GM23248 (cell line): Measurements from ENCODE around the gene MYH11. TPM values are rescaled to one million over a fixed set of nuclear protein-coding genes. Genes with fewer than 3 reads are reported as not detected.

Experiments
- DNase-seq: peaks from one replicate; pipeline ENCODE4 v3.0.0-alpha.2; 2015
- H2AFZ ChIP-seq: fragments of 200-600 bp; sonication (generic); 2 replicates; pipeline ENCODE4 v1.6.1; 2016; ENCODE audit warnings: antibody characterized with exemption
- H3F3A ChIP-seq: fragments of 200-600 bp; sonication (generic); 2 replicates; pipeline ENCODE4 v1.6.1; 2016; ENCODE audit warnings: mild to moderate bottlenecking, antibody characterized with exemption, mixed run types; ENCODE audit not compliant: insufficient read depth
- H3K27ac ChIP-seq: fragments of 200-600 bp; sonication (generic); 2 replicates; pipeline ENCODE4 v1.5.1; 2016; ENCODE audit warnings: mild to moderate bottlenecking
- H3K27me3 ChIP-seq: fragments of 200-600 bp; sonication (generic); replicated peaks from 2 replicates; pipeline ENCODE4 v1.6.1; 2016; ENCODE audit warnings: mild to moderate bottlenecking; ENCODE audit not compliant: insufficient read depth
- H3K36me3 ChIP-seq: fragments of 200-600 bp; sonication (generic); 2 replicates; pipeline ENCODE4 v1.6.1; 2016; ENCODE audit warnings: low read depth, mild to moderate bottlenecking
- H3K4me1 ChIP-seq: fragments of 200-600 bp; sonication (generic); 2 replicates; pipeline ENCODE4 v1.6.1; 2016; ENCODE audit warnings: mild to moderate bottlenecking; ENCODE audit not compliant: insufficient read depth
- H3K4me2 ChIP-seq: fragments of 200-600 bp; sonication (generic); one replicate; pipeline ENCODE4 v1.6.1; 2016; ENCODE audit warnings: mild to moderate bottlenecking; ENCODE audit not compliant: unreplicated experiment
- H3K4me3 ChIP-seq: fragments of 200-600 bp; sonication (generic); 2 replicates; pipeline ENCODE4 v1.5.1; 2016; ENCODE audit warnings: mild to moderate bottlenecking
- H3K79me2 ChIP-seq: fragments of 200-600 bp; sonication (generic); 2 replicates; pipeline ENCODE4 v1.6.1; 2016; ENCODE audit warnings: mild to moderate bottlenecking; ENCODE audit not compliant: insufficient read depth
- H3K9ac ChIP-seq: fragments of 200-600 bp; sonication (generic); 2 replicates; pipeline ENCODE4 v1.6.1; 2016; ENCODE audit warnings: mild to moderate bottlenecking
- H3K9me2 ChIP-seq: fragments of 200-600 bp; sonication (generic); 2 replicates; pipeline ENCODE4 v1.6.1; 2016; ENCODE audit warnings: mixed run types, mild to moderate bottlenecking, moderate library complexity; ENCODE audit not compliant: insufficient read depth
- H3K9me3 ChIP-seq: fragments of 200-600 bp; sonication (generic); one replicate; pipeline ENCODE4 v1.6.1; 2017; ENCODE audit warnings: low read depth
- H4K20me1 ChIP-seq: fragments of 200-600 bp; sonication (generic); 2 replicates; pipeline ENCODE4 v1.6.0; 2016; ENCODE audit not compliant: insufficient read depth
- EZH2 ChIP-seq: fragments of 200-600 bp; sonication (generic); IDR thresholded peaks from 2 replicates; pipeline ENCODE4 v1.6.1; 2018; ENCODE audit warnings: antibody characterized with exemption, mild to moderate bottlenecking; ENCODE audit not compliant: insufficient read depth, poor library complexity, severe bottlenecking
- EZH2phosphoT487 ChIP-seq: fragments of 200-600 bp; sonication (generic); IDR thresholded peaks from 2 replicates; pipeline ENCODE4 v1.6.1; 2018; ENCODE audit warnings: antibody characterized with exemption, moderate library complexity, mild to moderate bottlenecking, low read depth; ENCODE audit not compliant: insufficient read depth
- WGBS, 2 experiments: methylation state at CpG; one replicate each; pipeline ENCODE4 v1.1.6; 2015 to 2017; ENCODE audit warnings: low lambda C conversion rate in 2 of 2, low coverage in 1 of 2; ENCODE audit errors: missing lambda C conversion rate in 2 of 2; 5-methylcytosine and 5-hydroxymethylcytosine counted together
- in situ Hi-C: fragments of 300-500 bp; cut with MboI; formaldehyde crosslinking; loops from 2 replicates; pipeline ENCODE4 v1.15.0; 2020
- polyA plus RNA-seq: library from polyadenylated mRNA; unstranded; fragments of >200 nt; fragmentation: Nextera tagmentation; extraction: Ambion mirVana; gene quantifications from 2 replicates; pipeline ENCODE4 v1.2.1, GENCODE V29; 2016
- total RNA-seq: library from RNA; depleted of rRNA; stranded (reverse); fragments of >200 nt; shearing (Covaris generic); gene quantifications from 2 replicates; pipeline ENCODE4 v1.2.3, GENCODE V29; 2014

The MYH11 gene
- total and polyA plus RNA-seq, 2 experiments from 2014 or later: 0.79 TPM; not detected in 1

- DNase-seq: no peak
- no peaks in the 10 kb centered on the region for H3K4me1 ChIP-seq
- TF ChIP-seq EZH2 (no peak), EZH2phosphoT487 (no peak)
- no peaks in the 10 kb centered on the region for H3K79me2 ChIP-seq
- H3K4me2 ChIP-seq: no peak overlapping the region
- no peaks in the 10 kb centered on the region for H3K9me3 ChIP-seq
- H3K9ac ChIP-seq: no peak overlapping the region
- H3K9me2 ChIP-seq: no peaks in the 10 kb centered on the region
- WGBS, 2 experiments: 75 to 78% methylated on average over 11 of the region's 11 CpGs
- no peak overlapping the region for H2AFZ ChIP-seq
- H3F3A ChIP-seq: no peaks in the 10 kb centered on the region
- H3K27me3 ChIP-seq: peaks cover 16% of the 10 kb centered on the region; the same call in 1 of the 2 replicates
- in situ Hi-C loops: no loop called here
- no peaks in the 10 kb centered on the region for H3K36me3 ChIP-seq
- no peaks in the 10 kb centered on the region for H4K20me1 ChIP-seq
- no peak overlapping the region for H3K4me3 ChIP-seq
- no peak overlapping the region for H3K27ac ChIP-seq
Observed at GRCh38 chr16:15837761-15838160, 19.1 kb downstream of the MYH11 start.

- no peak overlapping the region for H3K27ac ChIP-seq
- no peak for DNase-seq
- H3K27me3 ChIP-seq: peaks cover 16% of the 10 kb centered on the region; the same call in 1 of the 2 replicates
- H3K36me3 ChIP-seq: no peaks in the 10 kb centered on the region
- H3K9me2 ChIP-seq: no peaks in the 10 kb centered on the region
- no peak overlapping the region for H3K4me2 ChIP-seq
- no peak for TF ChIP-seq EZH2
- no peak for TF ChIP-seq EZH2phosphoT487
- WGBS, 2 experiments: 73 to 78% methylated on average over 10 of the region's 10 CpGs
- no peaks in the 10 kb centered on the region for H3K79me2 ChIP-seq
- no peak overlapping the region for H3K9ac ChIP-seq
- in situ Hi-C loops: no loop called here
- no peaks in the 10 kb centered on the region for H3F3A ChIP-seq
- H3K4me1 ChIP-seq: no peaks in the 10 kb centered on the region
- no peaks in the 10 kb centered on the region for H4K20me1 ChIP-seq
- H2AFZ ChIP-seq: no peak overlapping the region
- H3K4me3 ChIP-seq: no peak overlapping the region
- H3K9me3 ChIP-seq: no peaks in the 10 kb centered on the region
Observed at GRCh38 chr16:15836965-15837611, 19.7 kb downstream of the MYH11 start.

DNA sequence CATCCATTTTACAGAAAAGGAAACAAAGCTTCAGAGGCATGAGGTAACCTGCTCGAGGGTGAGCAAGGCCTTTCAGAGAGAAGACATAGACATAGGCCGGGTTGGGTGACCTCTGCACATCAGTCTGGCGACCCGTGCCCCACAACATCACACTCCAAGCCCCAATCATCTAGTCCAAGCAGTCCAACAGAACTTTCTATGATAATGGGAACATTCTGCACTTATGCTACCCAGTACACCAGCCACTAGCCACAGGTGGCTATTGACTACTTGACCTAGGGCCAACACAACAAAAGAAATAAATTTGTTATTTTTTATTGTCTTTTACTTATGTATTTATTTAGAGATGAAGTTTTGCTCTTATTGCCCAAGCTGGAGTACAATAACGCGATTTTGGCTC, 20.8 kb downstream of the MYH11 start:
- Histone ChIP-seq H3K36me3 (no peaks in the 10 kb centered on the region), H3K4me3 (no peak overlapping the region), H3K9ac (no peak overlapping the region), H3K27ac (no peak overlapping the region), H3K27me3 (peaks cover 18% of the 10 kb centered on the region; the same call in 1 of the 2 replicates), H3F3A (no peaks in the 10 kb centered on the region), H2AFZ (no peak overlapping the region), H3K4me1 (no peaks in the 10 kb centered on the region), H3K79me2 (no peaks in the 10 kb centered on the region), H3K9me3 (no peaks in the 10 kb centered on the region), H3K4me2 (no peak overlapping the region), H3K9me2 (no peaks in the 10 kb centered on the region), H4K20me1 (no peaks in the 10 kb centered on the region)
- DNase-seq: no peak
- 63 to 71% methylated on average over 6 of the region's 6 CpGs for WGBS, 2 experiments
- TF ChIP-seq EZH2phosphoT487: no peak
- no peak for TF ChIP-seq EZH2
- in situ Hi-C loops: no loop called here

GRCh38 chr16:15835136-15835878, 21.5 kb downstream of the MYH11 start:
- Histone ChIP-seq H3K9ac (no peak overlapping the region), H3K9me3 (no peaks in the 10 kb centered on the region), H4K20me1 (no peaks in the 10 kb centered on the region), H3K27me3 (peaks cover 18% of the 10 kb centered on the region; the same call in 1 of the 2 replicates), H3K36me3 (no peaks in the 10 kb centered on the region), H2AFZ (no peak overlapping the region), H3K4me1 (no peaks in the 10 kb centered on the region), H3K27ac (no peak overlapping the region), H3F3A (no peaks in the 10 kb centered on the region), H3K4me2 (no peak overlapping the region), H3K9me2 (no peaks in the 10 kb centered on the region), H3K4me3 (no peak overlapping the region), H3K79me2 (no peaks in the 10 kb centered on the region)
- DNase-seq: no peak
- 47 to 52% methylated on average over 2 of the region's 2 CpGs for WGBS, 2 experiments
- in situ Hi-C loops: no loop called here
- TF ChIP-seq EZH2: no peak
- TF ChIP-seq EZH2phosphoT487: no peak
